ENCODE results near the gene DNAJC8.
A peak's percentile ranks its signal among the peaks of the same experiment; 100 is the strongest.

Gene DNAJC8

GRCh38 chr1:28199328-28200233 is 33.2 kb downstream of the DNAJC8 start:
- DNase-seq, result peak; percentile 19

GRCh38 chr1:28197682-28198415 is 35.0 kb downstream of the DNAJC8 start:
- no peak for DNase-seq

GRCh38 chr1:28196330-28196729 is 36.5 kb downstream of the DNAJC8 start:
- no peak for DNase-seq

GRCh38 chr1:28195780-28196179 is 37.0 kb downstream of the DNAJC8 start:
- no peak for DNase-seq

DNA sequence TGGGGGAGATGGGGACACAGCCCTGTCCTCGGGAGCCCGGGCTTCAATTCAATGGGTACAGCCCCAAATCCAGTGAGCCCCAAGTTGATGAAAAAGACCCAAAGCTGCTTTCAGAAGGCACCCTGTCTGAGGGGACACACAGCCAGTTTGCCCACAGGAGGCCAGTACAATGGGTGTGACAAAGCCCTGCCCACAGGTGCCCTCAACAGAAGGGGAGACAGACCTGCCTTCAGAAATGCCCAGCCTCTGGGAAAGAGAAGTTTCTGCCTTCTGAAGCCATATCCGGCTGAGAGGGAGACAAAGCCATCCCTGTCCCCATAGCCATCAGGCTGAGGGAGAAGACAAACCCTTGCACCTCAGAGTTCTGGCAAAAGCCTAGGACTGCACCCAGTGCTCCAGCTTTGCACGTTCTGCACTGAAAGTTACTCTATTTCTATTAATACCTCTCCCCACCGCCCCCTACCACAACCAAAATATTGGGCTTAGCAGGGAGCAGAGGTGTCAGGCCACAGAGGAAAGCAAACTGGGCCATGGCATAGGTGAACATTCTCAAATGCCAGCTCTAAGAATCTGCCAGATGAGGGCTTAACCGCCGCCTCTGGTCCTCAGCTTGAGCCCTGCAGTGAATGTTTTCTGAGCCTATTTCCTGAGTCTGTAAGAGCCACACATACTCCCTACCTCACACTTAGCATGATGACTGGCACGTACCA is 38.3 kb downstream of the DNAJC8 start:
- DNase-seq, result no peak

DNA sequence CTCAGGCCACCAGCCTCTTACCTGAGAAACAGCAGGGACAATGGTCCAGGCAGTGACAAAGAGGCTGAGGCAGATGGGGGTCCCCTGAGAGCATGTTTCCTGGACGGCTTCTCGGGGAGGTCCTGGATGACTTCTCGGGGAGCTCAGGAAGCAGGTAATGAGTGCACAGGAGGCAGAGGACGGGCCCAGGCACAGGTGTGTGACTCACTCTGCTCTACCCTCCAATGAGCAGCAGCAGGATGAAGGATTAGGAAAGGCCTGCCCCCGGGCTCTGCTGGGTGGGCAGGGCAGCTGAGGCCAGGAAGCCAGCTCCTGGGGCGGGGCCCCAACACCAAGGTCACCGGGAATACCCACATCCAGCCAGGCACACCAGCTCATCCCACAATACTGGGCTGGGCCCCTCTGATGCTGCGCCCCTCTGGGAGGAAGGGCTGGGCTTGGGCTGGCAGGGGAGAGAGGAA is 39.1 kb downstream of the DNAJC8 start:
- DNase-seq, result no peak

DNA sequence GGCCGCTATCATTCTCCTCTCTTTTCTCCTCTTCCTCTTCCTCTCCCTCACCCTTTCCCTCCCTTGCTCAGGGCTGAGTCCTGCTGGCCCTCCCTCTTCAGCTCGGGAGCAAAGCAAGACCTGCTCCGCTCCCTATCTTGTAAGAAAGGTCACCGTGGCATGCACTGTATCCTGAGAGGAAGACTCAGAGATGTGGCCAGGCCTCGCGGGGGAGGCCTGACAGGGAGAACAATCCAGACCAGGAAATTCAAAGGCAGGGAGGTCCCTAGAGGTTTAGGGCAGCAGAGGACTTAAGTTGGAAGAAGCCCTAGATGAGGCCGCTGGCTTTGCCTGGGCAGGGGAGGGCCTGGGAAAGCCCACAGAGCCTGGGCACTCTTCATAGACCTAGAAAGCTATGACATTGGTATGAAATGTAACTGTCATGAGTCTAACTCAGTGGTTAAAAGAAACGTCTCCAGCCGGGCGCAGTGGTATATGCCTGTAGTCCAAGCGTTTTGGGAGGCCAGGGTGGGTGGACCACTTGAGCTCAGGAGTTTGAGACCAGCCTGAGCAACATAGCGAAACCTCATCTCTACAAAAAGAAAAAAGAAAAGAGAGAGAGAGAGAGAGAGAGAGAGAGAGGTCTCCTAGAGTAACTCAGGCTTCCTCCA is 41.7 kb downstream of the DNAJC8 start:
- no peak for DNase-seq

DNA sequence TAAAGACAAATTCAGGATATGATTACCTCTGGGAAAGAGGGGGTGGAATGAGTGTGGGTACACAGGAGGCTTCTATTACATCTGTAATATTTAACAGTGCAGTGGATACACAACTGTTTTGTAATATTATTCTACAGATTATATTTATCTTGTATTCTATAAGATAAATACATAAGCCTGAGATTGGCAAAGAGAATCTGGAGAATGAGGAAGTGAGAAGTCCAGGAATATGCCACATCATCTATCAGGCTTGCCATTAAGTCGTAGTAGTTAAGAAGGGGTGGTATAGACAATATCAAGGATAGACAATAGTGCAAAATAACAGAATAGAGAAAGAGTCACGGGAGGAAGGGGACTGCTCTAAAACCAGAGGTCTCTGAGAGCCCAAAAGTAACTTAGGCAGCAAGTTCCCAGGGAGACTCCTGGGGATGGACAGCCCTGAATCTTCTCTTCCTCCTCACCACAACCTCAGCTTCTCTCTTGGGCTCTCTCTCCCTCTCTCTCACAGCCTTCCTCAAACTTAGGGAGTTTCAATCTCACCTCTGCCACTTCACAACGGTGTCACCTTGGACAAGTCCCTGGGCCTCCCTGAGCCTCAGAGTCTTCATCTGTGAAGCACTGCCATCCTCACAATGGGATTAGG is 42.4 kb downstream of the DNAJC8 start:
- no peak for DNase-seq

GRCh38 chr1:28185071-28185470 is 47.8 kb downstream of the DNAJC8 start:
- no peak for DNase-seq

DNA sequence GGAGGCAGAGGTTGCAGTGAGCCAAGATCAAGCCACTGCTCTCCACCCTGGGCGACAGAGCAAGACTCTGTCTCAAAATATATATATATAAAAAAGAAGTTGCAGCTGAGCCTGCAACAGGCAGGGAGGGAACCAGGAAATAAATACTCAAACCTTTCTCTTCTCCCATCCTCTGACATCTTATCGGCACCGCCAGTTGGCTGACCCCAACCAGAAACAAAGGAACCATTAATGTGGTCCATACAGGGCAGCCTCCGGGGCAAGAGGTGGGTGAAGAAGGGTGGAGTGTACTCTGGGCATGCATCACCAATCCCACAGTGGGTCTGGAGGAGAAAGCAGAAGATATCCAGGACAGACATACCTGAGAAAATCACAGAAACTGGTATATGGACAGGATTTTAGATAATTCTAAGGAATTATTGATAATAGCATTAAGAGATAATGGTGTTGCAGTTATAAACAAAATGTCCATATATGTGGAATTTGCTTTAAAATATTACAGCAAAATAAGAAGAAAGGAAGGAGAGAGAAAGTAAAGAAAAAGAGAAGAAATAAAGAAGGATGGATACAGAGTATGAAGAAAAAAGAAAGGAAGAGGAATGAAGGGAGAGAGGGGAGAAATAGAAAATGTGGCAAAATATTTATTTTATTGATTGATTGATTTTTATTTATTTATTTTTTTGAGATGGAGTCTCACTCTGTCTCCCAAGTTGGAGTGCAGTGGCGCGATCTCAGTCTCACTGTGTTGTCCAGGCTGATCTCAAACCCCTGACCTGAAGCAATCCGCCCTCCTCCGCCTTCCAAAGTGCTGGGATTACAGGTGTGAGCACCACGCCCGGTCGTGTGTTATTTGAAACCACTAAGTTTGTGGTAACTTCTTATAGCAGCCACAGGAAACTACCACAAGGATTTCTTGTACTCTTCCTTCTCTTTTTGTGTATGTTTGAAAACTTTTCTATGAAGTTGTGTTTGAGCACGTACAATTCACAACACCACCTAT is 52.2 kb downstream of the DNAJC8 start:
- no peak for DNase-seq

GRCh38 chr1:28178690-28179485 is 53.9 kb downstream of the DNAJC8 start:
- DNase-seq, result no peak

DNA sequence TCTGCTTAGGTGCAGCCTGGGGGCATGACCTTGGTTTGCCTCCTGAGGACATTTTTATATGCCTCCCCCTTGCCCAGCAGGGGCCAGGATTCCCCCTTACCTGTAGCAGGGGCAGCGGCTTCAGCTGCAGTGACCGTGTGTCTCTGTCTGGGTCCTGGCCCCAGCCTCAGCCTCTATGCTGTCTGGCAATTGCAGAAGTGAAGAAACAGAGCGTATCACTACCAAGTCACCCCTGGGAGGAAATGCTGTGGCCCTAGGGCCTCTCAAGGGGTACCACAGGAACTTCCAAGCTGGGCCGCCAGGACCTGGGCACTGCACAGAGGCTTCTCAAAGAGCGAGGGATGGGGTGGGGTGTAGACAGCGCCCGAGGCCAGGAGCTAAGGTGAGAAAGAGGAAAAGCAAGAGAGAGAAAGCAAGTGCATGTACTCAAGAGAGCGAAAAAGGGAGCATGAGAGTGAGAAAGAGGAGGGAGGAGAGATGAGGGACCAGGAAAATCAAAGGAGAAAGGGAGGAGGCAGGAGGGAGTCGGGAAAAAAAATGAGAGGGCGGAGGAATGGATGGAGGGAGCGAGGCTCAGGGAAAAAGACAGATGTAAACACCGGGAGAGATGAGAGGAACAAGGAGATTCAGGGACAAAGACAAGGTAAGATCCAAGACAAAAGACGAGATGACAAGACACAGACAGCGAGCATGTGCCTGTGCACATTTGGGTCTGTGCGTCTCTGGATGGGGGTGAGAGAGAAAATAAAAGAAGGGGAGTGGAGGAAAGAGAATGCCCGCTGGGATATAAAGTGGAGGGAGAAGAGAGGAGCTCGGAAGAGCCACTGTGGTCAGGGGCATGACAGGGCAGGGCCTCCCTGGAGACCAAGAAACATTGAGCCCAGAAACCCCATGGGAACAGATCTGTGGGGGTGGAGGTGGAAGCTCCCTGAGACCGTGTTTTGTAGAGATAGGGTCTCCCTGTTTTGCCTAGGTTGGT is 56.0 kb downstream of the DNAJC8 start, which contains the start of gene PTAFR:
TSS of gene PTAFR (minus strand) at position 199 of the 979 bp plus-strand sequence. CDS start 25,669 bp downstream, outside the sequence.
- DNase-seq, result no peak

DNA sequence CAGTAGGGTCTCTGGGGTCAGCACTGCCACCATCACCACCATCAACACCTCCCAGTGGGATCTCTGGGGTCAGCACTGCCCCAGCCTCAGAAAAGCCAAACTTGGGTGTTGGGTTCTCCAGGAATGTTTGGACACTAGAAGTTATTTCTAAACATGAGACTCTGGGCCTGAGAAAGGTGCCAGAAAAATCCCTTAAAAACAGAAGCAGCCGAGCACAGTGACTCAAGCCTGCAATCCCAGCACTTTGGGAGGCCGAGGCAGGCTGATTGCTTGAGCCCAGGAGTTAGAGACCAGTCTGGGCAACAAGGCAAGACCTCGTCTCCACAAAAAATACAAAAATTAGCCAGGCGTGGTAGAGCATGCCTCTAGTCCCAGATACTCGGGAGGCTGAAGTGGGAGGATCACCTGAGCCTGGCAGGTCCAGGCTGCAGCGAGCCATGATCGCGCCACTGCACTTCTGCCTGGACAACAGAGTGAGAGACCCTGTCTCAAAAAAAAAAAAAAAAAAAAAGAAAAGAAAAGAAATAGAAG is 56.8 kb downstream of the DNAJC8 start:
- DNase-seq, result no peak

- no peak for DNase-seq
These were observed 58.9 kb downstream of the DNAJC8 start for GRCh38 chr1:28173980-28174297.

DNA sequence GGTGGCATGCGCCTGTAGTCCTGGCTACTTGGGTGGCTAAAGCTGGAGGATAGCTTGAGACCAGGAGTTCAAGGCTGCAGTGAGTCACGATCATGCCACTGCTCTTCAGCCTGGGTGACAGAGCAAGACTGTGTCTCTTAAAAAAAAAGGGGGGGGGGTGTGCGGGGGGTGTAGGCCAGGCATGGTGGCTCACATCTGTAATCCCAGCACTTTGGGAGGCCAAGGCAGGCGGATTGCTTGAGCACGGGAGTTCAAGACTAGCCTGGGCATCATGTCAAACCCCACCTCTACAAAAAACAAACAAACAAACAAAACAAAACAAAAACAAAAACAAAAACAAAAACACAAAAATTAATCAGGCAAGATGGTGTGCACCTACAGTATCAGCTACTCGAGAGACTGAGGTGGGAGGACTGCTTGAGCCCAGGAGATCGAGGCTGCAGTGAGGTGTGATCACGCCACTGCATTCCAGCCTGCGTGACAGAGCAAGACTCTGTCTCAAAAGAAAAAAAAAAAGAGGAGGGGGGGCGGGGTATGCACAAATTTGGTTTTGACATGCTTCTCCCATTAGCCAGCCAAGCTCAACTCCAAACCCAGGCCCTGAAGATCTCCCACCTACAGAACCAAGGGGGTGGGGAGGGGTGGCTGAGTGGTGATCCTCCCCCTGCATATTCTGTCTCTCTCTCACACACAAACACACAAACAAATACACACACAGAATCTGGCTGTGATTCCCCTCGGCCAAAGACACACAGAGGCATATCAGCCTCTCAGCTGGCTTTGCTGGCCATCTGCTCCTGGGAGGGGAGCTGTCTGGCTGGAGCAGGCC is 59.5 kb downstream of the DNAJC8 start:
- no peak for DNase-seq

DNA sequence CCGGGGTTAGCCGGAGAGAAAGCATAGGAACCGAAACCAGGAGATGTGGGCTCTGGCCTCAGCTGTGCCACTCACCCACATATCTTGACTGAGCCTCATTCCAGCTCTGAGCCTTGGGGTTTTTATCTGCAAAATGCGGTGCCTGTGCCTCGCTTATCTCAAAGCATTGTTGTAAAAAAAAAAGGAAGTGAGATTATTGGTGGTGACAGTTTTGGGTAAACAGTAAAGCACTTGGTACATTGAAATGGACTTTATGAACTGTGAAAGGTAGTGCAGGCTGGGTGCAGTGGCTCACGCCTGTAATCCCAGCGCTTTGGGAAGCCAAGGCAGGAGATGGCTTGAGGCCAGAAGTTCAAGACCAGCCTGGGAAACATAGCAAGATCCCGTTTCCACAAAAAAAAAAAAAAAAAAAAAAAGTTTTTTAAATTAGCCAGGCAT is 60.1 kb downstream of the DNAJC8 start:
- DNase-seq, result no peak

- no peak for DNase-seq
These were observed 61.6 kb downstream of the DNAJC8 start for GRCh38 chr1:28171246-28171645.

All from activated CD4-positive, alpha-beta T cell treated with anti-CD3 and anti-CD28 coated beads for 1 hour (primary cell).